NT2/D1 (cell line): ENCODE data around the gene SLC7A9.
"Not testable (repeated sequence)": the region's sequence is repeated elsewhere in the genome, so short reads cannot be mapped to it uniquely, and the experiment has no call there.

Source experiments
- DNase-seq: peaks from one replicate; pipeline ENCODE4 v3.0.0-alpha.2; 2011; ENCODE audit warnings: low read depth, low spot score
- H3K27me3 ChIP-seq: 2 replicates; pipeline ENCODE4 v1.6.0; 2011; ENCODE audit warnings: mild to moderate bottlenecking; ENCODE audit not compliant: insufficient read length, insufficient read depth
- H3K36me3 ChIP-seq: 2 replicates; pipeline ENCODE4 v1.6.1; 2011; ENCODE audit warnings: mild to moderate bottlenecking, low read length, mixed read lengths; ENCODE audit not compliant: insufficient read depth, insufficient read length
- H3K4me1 ChIP-seq: 2 replicates; pipeline ENCODE4 v1.5.1; 2011; ENCODE audit not compliant: insufficient read depth, insufficient read length
- H3K4me3 ChIP-seq: 2 replicates; pipeline ENCODE4 v1.5.1; 2011; ENCODE audit warnings: low read depth; ENCODE audit not compliant: insufficient read length
- H3K9ac ChIP-seq: 2 replicates; pipeline ENCODE4 v1.6.0; 2011; ENCODE audit warnings: low read depth; ENCODE audit not compliant: insufficient read length
- H3K9me3 ChIP-seq: 2 replicates; pipeline ENCODE4 v1.5.1; 2011; ENCODE audit warnings: mild to moderate bottlenecking, low read length; ENCODE audit not compliant: insufficient read depth
- SUZ12 ChIP-seq: IDR thresholded peaks from 2 replicates; pipeline ENCODE4 v1.6.1; 2011; ENCODE audit not compliant: insufficient read length, insufficient read depth; ENCODE audit errors: extremely low read depth
- YY1 ChIP-seq: IDR thresholded peaks from 2 replicates; pipeline ENCODE4 v1.6.1; 2011; ENCODE audit not compliant: insufficient read length, insufficient read depth
- ZNF274 ChIP-seq: IDR thresholded peaks from 2 replicates; pipeline ENCODE4 v1.6.1; 2011; ENCODE audit warnings: mild to moderate bottlenecking, low read depth, low read length

The SLC7A9 gene

DNA sequence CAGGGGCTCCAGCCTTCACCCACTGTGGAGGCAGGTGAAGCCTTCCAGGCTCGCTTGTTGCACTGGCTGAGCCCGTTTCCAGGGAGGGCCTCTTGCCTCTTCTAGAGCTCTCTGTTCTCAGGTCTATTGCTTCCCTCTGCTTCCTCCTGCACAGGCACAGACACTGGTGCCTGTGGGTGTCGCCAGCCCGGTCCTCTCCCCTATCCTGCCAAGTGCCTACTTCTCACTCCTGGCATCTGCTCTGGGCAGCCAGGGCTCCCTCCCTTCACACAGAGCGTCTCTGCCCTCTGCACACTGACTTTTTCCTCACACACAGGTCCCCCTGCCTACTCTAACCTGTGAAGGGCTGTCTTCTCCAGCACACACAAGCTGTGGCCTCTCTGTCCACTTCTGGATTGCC lies 60.3 kb downstream of the SLC7A9 start:
- H3K4me1 ChIP-seq, result no peaks in the 10 kb centered on the region
- no peak for TF ChIP-seq SUZ12
- no peak for TF ChIP-seq YY1
- TF ChIP-seq ZNF274, result no peak
- no peak for DNase-seq
- H3K9me3 ChIP-seq, result no peaks in the 10 kb centered on the region
- no peak overlapping the region for H3K9ac ChIP-seq
- H3K4me3 ChIP-seq, result no peak overlapping the region
- H3K36me3 ChIP-seq, result peaks cover 66% of the 10 kb centered on the region
- H3K27me3 ChIP-seq, result no peaks in the 10 kb centered on the region

DNA sequence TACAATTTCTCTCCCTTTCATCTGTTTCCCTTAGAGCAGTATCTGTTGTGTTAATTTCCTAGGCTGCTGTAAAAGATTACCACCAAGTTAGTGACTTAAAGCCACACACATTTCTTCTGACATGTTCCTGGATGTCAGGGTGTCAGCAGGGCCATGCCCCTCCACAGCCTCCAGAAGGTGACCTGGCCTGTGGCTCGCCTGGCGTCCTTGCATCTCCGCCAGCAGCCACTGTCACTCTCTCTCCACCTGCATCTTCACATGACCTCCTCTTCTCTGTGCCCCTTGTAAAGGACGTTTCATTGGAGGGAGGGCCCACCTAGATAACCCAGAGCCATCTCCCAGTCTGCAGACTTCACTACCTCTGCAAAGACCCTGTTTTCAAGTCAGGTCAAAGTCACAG lies 61.3 kb downstream of the SLC7A9 start:
- TF ChIP-seq ZNF274 (no peak), SUZ12 (no peak), YY1 (no peak)
- no peaks in the 10 kb centered on the region for H3K4me1 ChIP-seq
- no peaks in the 10 kb centered on the region for H3K27me3 ChIP-seq
- DNase-seq, result no peak
- H3K4me3 ChIP-seq, result no peak overlapping the region
- H3K36me3 ChIP-seq, result peaks cover 66% of the 10 kb centered on the region
- H3K9ac ChIP-seq, result no peak overlapping the region
- no peaks in the 10 kb centered on the region for H3K9me3 ChIP-seq

DNA sequence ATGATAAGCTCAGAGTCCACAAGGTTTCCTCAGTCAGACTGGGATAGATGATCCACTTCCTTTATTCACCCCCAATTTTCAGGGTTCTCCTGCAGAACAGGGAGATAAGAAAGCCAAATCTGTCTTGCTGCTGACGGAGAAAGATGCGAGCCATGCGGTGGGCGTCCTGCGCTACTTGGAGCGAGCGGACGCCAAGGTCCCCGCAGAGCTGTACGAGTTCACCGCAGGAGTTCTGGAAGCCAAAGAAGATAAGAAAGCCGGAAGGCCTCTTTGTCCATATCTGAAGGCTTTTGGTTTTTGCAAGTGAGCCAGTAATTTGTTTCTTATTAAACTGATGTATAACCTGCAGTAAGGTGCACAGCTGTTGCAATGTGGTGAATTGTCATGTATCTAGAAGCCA lies 66.7 kb downstream of the SLC7A9 start:
- no peak overlapping the region for H3K4me3 ChIP-seq
- TF ChIP-seq SUZ12 (no peak), ZNF274 (no peak), YY1 (no peak)
- H3K9me3 ChIP-seq, result no peaks in the 10 kb centered on the region
- no peak for DNase-seq
- H3K4me1 ChIP-seq, result no peaks in the 10 kb centered on the region
- H3K9ac ChIP-seq, result no peak overlapping the region
- H3K27me3 ChIP-seq, result no peaks in the 10 kb centered on the region
- peaks cover 61% of the 10 kb centered on the region for H3K36me3 ChIP-seq

DNA sequence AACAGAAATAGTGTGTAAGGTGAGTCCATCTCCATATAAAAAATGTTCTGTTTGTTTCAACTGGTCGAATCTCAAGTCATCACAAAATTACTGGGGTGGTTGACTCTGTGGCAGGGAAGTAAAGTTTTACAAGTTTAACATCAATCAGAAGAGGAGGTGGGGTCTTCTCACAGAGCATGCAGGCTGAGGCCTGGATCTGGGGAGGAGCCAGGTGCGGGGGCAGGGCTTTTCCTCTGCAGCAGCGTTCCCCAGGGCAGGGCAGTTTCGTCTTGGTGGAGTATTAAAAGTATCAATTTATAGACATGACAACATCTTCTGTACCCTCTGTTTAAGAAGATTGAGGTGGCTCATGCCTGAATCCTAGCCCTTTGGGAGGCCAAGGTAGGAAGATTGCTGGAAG lies 68.8 kb downstream of the SLC7A9 start:
- TF ChIP-seq ZNF274, result no peak
- no peak for TF ChIP-seq SUZ12
- no peak for TF ChIP-seq YY1
- Histone ChIP-seq H3K4me3 (no peak overlapping the region), H3K9me3 (no peaks in the 10 kb centered on the region), H3K27me3 (no peaks in the 10 kb centered on the region), H3K4me1 (no peaks in the 10 kb centered on the region), H3K9ac (no peak overlapping the region), H3K36me3 (peaks cover 60% of the 10 kb centered on the region)
- DNase-seq, result no peak

DNA sequence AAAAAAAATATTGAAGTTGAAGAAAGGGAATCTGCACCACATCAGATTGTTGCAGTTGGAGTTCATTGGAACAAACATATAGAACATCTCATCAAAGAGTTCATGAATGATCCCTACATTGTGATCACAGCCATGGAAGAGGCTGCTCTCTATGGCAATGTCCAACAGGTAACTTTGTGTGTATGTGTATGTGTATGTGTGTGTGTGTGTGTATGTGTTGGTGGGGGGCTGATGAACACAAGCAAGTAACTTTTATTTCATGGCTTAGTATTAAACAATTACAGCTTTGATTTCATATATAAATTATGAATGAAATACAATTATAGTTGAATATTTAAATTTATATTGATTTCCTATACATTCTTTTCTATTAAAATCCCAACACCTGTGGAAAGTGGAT lies 69.4 kb downstream of the SLC7A9 start:
- no peaks in the 10 kb centered on the region for H3K4me1 ChIP-seq
- no peaks in the 10 kb centered on the region for H3K9me3 ChIP-seq
- DNase-seq, result no peak
- no peaks in the 10 kb centered on the region for H3K27me3 ChIP-seq
- no peak overlapping the region for H3K4me3 ChIP-seq
- H3K9ac ChIP-seq, result no peak overlapping the region
- peaks cover 66% of the 10 kb centered on the region for H3K36me3 ChIP-seq
- TF ChIP-seq ZNF274, result no peak
- TF ChIP-seq YY1, result no peak
- TF ChIP-seq SUZ12, result no peak

DNA sequence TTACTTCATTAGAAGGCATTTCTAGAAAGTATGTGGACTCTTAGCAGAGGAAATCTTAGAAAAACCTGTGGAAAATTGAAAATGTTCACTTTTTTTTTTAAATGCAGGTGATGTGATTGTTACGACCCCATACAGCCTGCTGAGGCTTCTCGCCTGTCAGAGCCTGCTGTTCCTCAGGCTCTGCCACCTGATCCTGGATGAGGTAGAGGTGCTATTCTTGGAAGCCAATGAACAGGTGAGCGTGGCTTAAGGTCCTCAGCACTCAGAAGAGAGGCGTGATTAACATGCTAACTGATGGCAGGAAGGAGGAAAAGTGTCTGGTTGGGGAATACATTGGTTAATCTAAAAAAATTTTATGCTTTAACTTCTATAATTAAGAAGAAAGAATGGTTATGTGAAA lies 71.4 kb downstream of the SLC7A9 start:
- no peak overlapping the region for H3K9ac ChIP-seq
- no peak for DNase-seq
- H3K27me3 ChIP-seq, result no peaks in the 10 kb centered on the region
- H3K4me3 ChIP-seq, result no peak overlapping the region
- H3K36me3 ChIP-seq, result peaks cover 73% of the 10 kb centered on the region
- no peaks in the 10 kb centered on the region for H3K9me3 ChIP-seq
- TF ChIP-seq SUZ12, result no peak
- no peak for TF ChIP-seq ZNF274
- TF ChIP-seq YY1, result no peak
- H3K4me1 ChIP-seq, result no peaks in the 10 kb centered on the region

DNA sequence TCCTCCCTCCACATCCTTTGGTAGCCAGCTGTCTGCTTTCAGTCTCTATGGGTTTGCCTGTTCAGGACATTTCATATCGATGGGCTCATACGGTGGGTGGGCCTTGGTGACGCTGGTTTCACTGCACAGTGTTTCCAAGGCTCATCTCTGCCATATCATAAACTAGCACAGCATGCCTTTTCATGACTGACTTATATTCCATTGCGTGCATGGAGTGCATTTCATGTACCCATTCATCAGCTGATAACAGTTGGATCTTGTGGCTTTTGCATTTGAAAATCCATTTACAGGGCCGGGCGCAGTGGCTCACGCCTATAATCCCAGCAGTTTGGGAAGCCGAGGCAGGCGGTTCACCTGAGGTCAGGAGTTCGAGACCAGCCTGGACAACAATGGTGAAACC lies 80.1 kb downstream of the SLC7A9 start:
- Histone ChIP-seq H3K9me3 (no peaks in the 10 kb centered on the region), H3K4me3 (no peak overlapping the region), H3K36me3 (peaks cover 49% of the 10 kb centered on the region), H3K4me1 (peaks cover 3% of the 10 kb centered on the region), H3K27me3 (no peaks in the 10 kb centered on the region), H3K9ac (no peak overlapping the region)
- DNase-seq, result no peak
- TF ChIP-seq ZNF274 (no peak), YY1 (no peak), SUZ12 (no peak)

DNA sequence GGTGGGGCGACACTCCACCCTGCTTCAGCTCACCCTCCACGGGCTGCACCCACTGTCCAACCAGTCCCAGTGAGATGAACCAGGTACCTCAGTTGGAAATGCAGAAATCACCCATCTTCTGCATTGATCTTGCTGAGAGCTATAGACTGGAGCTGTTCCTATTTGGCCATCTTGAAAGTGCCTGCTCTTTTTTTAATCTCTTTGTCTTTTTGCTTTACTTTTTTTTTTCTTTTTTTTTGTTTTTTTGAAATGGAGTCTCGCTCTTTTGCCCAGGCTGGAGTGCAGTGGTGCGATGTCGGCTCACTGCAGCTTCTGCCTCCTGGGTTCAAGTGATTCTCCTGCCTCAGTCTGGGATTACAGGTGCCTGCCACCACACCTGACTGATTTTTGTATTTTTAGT lies 81.7 kb downstream of the SLC7A9 start:
- H3K4me3 ChIP-seq, DNase-seq, H3K9me3 ChIP-seq, H3K4me1 ChIP-seq, H3K9ac ChIP-seq, H3K27me3 ChIP-seq: not testable (repeated sequence)
- peaks cover 41% of the 10 kb centered on the region for H3K36me3 ChIP-seq

DNA sequence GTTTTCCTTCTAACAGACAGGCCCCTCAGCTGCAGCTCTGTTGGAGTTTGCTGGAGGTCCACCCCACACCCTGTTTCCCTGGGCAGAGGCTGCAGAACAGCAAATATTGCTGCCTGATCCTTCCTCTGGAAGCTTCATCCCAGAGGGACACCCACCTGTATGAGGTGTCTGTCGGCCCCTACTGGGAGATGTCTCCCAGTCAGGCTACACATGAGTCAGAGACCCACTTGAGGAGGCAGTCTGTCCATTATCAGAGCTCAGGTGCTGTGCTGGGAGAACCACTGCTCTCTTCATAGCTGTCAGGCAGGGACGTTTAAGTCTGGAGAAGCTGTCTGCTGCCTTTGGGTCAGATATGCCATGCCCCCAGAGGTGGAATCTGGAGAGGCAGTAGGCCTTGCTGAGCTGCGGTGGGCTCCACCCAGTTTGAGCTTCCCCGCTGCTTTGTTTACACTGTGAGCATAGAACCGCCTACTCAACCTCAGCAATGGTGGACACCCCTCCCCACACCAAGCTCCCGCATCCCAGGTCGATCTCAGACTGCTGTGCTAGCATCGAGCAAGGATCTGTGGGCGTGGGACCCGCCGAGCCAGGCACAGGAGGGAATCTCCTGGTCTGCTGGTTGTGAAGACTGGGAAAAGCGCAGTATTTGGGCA lies 82.3 kb downstream of the SLC7A9 start:
- not testable (repeated sequence) for H3K27me3 ChIP-seq, H3K9me3 ChIP-seq, H3K9ac ChIP-seq, H3K4me3 ChIP-seq, H3K4me1 ChIP-seq
- H3K36me3 ChIP-seq, result peaks cover 36% of the 10 kb centered on the region
- peak; percentile 25 for DNase-seq

DNA sequence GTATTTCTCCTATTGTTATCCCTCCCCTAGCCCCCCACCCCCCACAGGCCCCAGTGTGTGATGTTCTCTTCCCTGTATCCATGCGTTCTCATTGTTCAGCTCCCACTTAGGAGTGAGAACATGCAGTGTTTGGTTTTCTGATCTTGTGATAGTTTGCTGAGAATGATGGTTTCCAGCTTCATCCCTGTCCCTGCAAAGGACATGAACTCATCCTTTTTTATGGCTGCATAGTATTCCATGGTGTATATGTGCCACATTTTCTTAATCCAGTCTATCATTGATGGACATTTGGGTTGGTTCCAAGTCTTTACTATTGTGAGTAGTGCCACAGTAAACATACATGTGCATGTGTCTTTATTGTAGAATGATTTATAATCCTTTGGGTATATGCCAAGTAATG lies 87.5 kb downstream of the SLC7A9 start:
- H3K9me3 ChIP-seq, H3K4me1 ChIP-seq, H3K4me3 ChIP-seq, H3K27me3 ChIP-seq, DNase-seq, H3K9ac ChIP-seq: not testable (repeated sequence)
- peaks cover 30% of the 10 kb centered on the region for H3K36me3 ChIP-seq
